GM21786 (cell line): ENCODE data around the gene ELAVL4.

Experiments used
- ATAC-seq: cut with Tn5 transposase; IDR thresholded peaks from one replicate; pipeline ENCODE4 v1.9.1; 2021; ENCODE audit not compliant: unreplicated experiment

Gene ELAVL4

DNA sequence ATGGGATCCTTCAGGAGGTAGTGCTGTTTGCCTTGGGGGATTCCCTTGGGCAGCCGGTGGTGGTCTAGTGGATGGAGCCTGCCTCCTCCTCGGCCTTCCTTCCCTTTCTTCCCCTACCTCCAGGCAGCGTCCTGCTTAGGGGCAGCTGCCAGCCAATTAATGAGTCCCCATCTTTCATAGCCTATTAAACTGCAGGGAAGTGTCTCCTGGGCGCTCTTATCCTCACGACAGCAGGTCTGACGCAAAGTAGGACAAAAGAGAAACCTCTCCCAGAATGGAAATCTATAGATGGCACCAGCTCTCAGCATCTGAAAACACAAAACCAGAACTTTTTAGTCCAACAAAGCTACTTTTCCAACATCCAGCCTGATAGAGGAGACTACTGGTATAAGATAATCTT lies 69.3 kb downstream of the ELAVL4 start:
- ATAC-seq, result no peak

DNA sequence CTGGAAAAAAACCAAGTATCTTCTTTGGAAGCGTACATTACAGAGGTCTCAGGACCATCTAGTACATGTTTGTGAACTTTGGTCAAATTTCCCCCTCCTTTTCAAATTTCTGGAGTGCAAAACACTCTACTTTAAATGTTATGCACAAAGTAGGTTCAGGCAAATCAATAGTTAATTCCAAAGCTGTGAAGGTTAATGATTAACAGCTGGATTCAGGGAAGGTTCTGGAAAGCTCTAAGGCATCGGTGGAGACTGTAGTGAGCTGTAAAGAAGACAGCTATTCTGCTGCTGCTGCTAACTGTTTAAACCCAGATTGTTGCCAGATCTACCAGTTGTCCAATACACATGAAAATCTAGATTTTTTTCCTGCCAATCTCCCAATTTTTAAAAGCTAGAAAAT lies 70.9 kb downstream of the ELAVL4 start:
- ATAC-seq, result no peak

DNA sequence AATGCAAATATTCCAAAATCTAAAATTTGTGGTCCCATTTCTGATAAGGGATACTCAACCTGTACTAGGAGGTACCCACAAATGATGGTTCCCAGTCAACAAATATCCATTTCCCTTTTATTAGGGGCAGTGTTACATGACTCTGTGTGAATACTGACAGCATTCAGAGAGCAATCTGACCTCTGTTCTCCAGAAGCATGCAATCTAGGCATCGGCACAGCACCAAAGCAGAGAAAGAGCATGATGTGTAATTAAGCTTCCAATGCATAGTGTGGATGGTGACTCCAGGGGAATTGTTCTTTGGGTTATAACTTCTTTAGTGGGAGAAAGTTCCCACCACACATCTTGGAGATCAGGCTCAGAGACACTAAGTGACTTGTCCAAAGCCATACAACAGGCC lies 71.6 kb downstream of the ELAVL4 start:
- no peak for ATAC-seq

DNA sequence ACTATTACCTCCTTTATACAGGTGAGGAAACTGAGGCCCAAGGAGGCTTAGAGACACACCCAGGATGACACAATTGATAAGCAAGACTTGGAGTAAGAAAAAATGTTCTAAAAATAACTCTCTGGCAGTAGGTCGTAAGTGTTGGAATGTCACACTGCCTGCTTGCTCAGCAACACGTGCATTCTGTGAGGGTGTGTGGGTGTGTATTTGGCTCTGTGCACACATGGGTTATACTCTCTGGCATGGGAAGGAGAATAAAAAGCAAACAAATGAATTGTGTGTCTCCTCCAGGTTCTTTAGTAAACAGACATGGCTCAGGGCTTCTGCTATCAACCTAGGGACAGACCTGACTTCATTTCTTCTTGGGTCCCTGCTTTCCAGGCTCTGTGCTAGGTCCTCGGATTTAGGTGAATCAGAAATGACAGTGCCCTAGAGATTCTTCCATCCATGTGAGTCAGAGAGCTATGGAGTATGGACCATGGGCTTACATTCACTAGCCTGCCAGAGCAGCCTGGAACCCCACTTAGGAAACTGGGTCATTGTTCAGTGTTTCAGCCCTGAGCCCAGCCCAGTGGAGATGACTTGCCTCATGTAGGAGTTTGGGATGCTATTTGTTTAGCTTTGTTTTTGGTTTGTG lies 72.4 kb downstream of the ELAVL4 start:
- no peak for ATAC-seq

GRCh38 chr1:50183378-50184133 lies 74.8 kb downstream of the ELAVL4 start:
- ATAC-seq, result no peak

GRCh38 chr1:50189369-50189768 lies 80.6 kb downstream of the ELAVL4 start:
- no peak for ATAC-seq

GRCh38 chr1:50193002-50193401 lies 84.3 kb downstream of the ELAVL4 start:
- no peak for ATAC-seq

GRCh38 chr1:50195205-50195604 lies 86.5 kb downstream of the ELAVL4 start:
- no peak for ATAC-seq

DNA sequence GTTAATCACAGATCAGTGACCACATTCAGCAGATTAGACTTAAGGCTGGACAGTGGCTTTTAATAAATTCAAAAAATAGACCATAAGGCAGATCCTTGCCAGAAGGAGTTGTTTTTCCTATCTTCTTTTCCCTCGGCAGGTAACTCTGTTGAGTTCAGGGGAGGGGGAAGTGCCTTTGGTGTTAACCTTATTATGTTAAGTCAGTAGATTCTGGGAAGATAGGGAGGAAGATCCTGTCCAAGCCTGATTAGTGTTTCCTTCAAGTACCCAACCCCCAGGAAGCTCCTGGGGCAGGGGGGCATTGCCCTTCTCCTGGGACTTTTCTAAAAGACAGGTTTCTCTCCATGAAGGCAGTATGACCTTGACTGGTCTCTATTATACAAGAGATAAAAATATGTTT lies 87.4 kb downstream of the ELAVL4 start:
- ATAC-seq, result no peak

DNA sequence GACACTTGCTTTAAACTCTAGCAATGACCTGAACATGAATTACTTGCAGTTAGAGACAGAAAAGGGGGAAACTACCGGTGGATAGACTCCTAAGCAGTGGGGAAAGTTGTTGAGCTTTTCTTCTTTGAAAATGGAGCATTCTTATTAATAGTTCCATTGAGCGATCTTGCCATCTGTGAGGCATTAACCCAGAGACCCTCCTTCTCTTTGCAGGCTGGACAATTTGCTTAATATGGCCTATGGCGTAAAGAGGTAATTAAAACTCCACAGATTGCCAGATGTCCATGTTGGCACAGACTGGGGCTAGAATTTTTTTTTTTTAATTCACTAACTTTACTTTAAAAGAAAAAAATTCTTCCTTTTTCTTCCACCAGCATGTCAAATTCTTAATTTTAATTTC lies 88.5 kb downstream of the ELAVL4 start:
- no peak for ATAC-seq

DNA sequence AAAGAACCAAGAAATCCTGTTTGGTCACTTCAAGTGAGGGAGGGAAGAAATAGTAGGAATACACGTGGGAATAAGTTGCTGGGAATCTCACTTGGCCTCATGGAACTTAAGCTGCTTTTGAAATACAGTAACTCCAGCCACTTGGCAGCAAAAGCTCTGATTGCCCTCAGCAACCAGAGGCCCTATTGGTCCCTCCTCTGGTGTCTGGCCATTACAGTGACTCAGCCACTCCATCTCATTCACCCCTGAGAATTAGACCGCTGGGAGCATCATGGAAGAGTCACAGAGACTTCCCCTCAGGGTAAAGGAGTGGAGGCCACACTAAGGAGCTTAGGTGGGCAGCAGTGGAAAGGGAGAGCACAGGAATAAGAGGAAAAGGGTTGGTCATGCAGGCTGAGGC lies 99.6 kb downstream of the ELAVL4 start:
- no peak for ATAC-seq

GRCh38 chr1:50208756-50209155 lies 100.0 kb downstream of the ELAVL4 start:
- no peak for ATAC-seq

- ATAC-seq, result no peak
Measured at GRCh38 chr1:50209749-50210148, 101.0 kb downstream of the ELAVL4 start.

DNA sequence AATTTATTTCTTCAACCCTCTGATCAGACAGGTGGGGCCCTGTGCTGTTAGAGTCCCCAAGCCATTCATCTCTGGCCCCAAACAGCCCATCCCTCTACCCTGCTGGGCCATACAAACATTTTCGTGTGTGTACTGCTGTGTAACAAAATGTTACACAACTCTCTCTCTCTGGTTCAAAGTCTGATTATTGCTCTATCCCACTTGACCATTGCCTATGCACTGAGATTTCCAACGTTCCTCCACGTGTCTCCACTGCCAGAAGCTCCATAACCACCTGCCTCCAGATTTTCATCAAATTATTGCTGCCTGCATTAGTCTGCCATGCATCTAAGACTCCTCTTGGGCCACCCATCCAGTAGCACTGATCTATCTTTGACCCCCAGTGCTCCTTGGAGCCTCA lies 104.8 kb downstream of the ELAVL4 start:
- ATAC-seq, result no peak

DNA sequence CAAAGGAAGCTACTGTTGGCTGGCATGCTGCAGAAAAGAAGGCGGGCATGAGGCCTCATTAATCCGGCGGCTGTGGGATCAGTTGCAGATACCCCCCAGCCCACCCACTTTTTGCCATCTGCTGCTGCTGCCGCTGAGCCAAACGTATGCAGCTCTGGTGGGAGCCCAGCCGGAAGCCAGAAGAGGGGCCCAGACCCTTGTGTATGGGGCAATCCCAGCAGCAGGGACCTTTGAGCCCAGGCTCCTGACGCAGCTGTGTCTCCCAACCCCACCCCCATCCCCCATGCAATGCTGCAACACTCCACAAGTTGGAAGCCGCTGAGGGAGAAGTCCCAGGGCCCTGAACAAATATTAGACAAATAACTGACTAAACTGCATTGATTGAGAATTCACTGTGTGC lies 106.0 kb downstream of the ELAVL4 start:
- no peak for ATAC-seq

DNA sequence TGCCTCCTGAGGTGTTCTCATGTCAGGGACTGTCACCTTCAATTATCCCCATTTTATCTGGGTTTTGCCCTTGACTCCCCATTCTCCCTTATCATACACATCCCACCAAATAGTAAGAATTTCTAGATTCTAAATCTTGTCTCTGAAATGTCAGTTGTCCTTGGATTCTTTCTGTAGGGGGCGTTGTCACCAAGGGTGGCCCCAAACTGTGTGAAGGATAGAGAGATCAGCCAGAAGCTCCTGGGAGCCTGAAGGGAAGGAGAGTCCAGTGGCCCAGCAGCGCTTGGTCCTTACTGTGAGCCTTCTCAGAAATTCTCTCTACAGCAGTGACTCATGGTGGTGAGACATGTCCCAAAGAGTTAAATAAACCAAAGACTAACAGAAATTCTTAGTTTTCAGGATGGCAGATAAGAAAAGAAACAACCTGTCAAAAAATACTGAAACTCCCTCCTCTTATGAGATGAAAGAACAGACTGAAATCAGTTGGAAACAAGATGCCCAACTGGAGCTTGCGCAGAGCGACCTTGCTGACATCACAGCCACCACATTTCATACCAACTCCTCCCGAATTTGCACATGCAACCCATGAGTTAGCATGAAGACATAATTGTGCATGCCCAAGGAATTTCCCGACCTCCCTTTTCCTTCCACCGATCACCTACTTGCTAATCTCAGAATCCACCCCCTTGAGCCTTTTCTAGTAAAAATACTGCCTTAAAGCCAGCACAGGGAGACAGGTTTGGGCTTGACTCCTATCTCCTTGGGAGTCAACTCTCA lies 109.8 kb downstream of the ELAVL4 start:
- ATAC-seq, result no peak

DNA sequence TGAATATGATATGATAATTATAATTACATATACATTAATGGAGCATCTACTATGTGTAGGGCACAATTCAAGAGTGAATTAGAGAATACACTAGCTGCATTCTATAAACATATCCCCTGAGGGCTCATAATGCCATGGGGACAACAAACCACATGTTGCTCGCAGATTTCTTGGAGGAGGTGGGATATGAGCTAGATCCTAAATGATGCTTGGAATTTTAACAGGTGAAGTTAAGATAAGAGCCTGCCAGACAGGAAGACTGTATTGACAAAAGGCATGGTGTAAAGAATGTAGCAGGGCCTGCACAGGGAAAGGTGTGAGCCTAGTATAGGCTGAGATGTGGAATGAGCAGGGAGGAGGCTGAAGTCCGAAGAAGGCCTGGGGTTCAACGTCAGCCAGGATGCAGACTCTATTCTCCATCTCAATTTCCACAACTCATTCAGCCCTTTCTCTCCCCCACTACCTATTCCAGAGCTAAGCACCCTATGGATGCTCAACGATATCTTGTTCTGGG lies 120.2 kb downstream of the ELAVL4 start:
- ATAC-seq, result no peak

DNA sequence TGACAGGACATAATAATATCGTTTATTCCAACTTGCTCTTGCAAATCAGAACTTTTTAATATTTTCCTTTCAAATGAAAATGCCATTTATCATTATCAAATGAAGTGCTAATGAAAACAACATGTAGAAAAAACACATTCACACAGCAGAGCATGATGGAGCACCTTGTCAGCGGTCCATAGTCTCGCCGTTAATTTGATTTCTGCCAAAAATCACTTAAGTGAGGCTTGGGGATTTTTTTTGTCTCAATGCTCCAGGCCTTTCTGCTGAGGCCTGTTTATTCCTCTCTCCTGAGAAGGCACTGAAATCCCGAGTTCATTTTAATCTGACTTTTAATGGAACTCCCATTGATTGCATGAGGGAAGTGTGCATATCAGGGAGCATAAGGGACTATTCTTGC lies 122.5 kb downstream of the ELAVL4 start:
- no peak for ATAC-seq

- ATAC-seq, result no peak
Measured at GRCh38 chr1:50232336-50232735, 123.6 kb downstream of the ELAVL4 start.

DNA sequence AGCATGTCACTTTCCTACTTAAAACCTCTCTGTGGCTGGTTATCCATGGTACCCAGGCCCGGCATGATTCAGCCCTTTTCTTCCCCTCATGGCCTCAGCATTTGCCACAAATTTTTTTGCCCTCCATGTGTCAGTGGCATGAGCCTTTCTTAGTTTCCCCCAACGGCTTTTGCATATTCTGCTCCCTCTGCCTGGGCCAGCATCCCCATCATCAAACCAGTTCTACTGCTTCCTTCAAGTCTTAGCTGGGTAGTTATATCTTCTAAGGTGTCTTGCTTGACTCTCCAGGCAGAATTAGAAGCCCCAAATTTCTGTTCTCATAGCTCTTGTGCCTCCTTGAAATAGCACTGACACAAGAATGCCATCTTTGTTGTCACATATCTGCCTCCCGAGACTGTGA lies 127.9 kb downstream of the ELAVL4 start:
- no peak for ATAC-seq

GRCh38 chr1:50237056-50237455 lies 128.3 kb downstream of the ELAVL4 start:
- no peak for ATAC-seq

DNA sequence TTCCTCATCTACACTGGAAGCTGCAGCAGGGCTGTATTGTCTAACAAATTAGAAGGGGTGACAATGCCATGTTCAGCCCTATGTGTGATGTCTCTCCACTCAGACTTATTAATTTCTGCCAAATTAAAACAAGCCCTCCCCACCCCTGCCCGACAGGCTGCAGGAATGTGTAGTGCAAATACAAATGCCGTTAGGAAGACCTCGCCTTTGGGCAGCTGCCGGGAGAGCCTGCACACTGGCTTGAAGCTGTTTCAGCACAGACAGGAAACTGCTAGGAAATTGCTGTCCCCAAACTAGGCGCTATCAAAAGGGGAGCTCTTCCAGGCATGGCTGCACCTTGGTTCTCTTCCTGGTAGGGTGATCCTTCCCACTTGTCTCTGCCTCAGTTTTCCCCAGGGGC lies 135.2 kb downstream of the ELAVL4 start:
- ATAC-seq, result no peak
